ENCODE measurements around the gene TMA7B.

Gene TMA7B

GRCh38 chr22:39983346-39983745, 23.1 kb downstream of the TMA7B start:
- peaks cover 7% of the 10 kb centered on the region for H3K4me1 ChIP-seq (ENCODE audit: insufficient read depth, poor library complexity, severe bottlenecking)
- H3K9me3 ChIP-seq (ENCODE audit: severe bottlenecking), result no peaks in the 10 kb centered on the region

GRCh38 chr22:39984006-39984405, 23.8 kb downstream of the TMA7B start:
- H3K36me3 ChIP-seq (ENCODE audit: low read depth), result no peaks in the 10 kb centered on the region
- H3K27me3 ChIP-seq (ENCODE audit: insufficient read depth, poor library complexity, severe bottlenecking), result no peaks in the 10 kb centered on the region
- no peak overlapping the region for H3K27ac ChIP-seq (ENCODE audit: poor library complexity, severe bottlenecking)
- no peaks in the 10 kb centered on the region for H3K9me3 ChIP-seq (ENCODE audit: severe bottlenecking)
- TF ChIP-seq CTCF (IDR thresholded peaks at IDR 0.05; ENCODE audit: poor library complexity, severe bottlenecking), result no peak
- DNase-seq (ENCODE audit: low spot score) (no peak), ATAC-seq (ENCODE audit: low read depth) (peak; percentile 36; the same call in 2 of the 3 replicates)
- H3K4me3 ChIP-seq (ENCODE audit: severe bottlenecking), result no peak overlapping the region
- H3K4me1 ChIP-seq (ENCODE audit: insufficient read depth, poor library complexity, severe bottlenecking), result peaks cover 7% of the 10 kb centered on the region

More at GRCh38 chr22:39983346-39983745, 23.1 kb downstream of the TMA7B start:
- Histone ChIP-seq H3K4me3 (ENCODE audit: severe bottlenecking) (no peak overlapping the region), H3K27ac (ENCODE audit: poor library complexity, severe bottlenecking) (no peak overlapping the region), H3K36me3 (ENCODE audit: low read depth) (no peaks in the 10 kb centered on the region), H3K27me3 (ENCODE audit: insufficient read depth, poor library complexity, severe bottlenecking) (no peaks in the 10 kb centered on the region)
- ATAC-seq (ENCODE audit: low read depth) (no peak), DNase-seq (ENCODE audit: low spot score) (no peak)
- TF ChIP-seq CTCF (IDR thresholded peaks at IDR 0.05; ENCODE audit: poor library complexity, severe bottlenecking), result no peak

- peaks cover 7% of the 10 kb centered on the region for H3K4me1 ChIP-seq (ENCODE audit: insufficient read depth, poor library complexity, severe bottlenecking)
- H3K36me3 ChIP-seq (ENCODE audit: low read depth), result no peaks in the 10 kb centered on the region
- TF ChIP-seq CTCF (IDR thresholded peaks at IDR 0.05; ENCODE audit: poor library complexity, severe bottlenecking), result no peak
- no peak for DNase-seq (ENCODE audit: low spot score)
- no peaks in the 10 kb centered on the region for H3K9me3 ChIP-seq (ENCODE audit: severe bottlenecking)
- no peaks in the 10 kb centered on the region for H3K27me3 ChIP-seq (ENCODE audit: insufficient read depth, poor library complexity, severe bottlenecking)
- H3K4me3 ChIP-seq (ENCODE audit: severe bottlenecking), result no peak overlapping the region
- no peak for ATAC-seq (ENCODE audit: low read depth)
- H3K27ac ChIP-seq (ENCODE audit: poor library complexity, severe bottlenecking), result no peak overlapping the region
These were observed 24.5 kb downstream of the TMA7B start for GRCh38 chr22:39984746-39985145.

- no peak for TF ChIP-seq CTCF (IDR thresholded peaks at IDR 0.05; ENCODE audit: poor library complexity, severe bottlenecking)
- H3K4me1 ChIP-seq (ENCODE audit: insufficient read depth, poor library complexity, severe bottlenecking), result peaks cover 7% of the 10 kb centered on the region
- no peak overlapping the region for H3K4me3 ChIP-seq (ENCODE audit: severe bottlenecking)
- ATAC-seq (ENCODE audit: low read depth) (peak; percentile 73), DNase-seq (ENCODE audit: low spot score) (no peak)
- H3K9me3 ChIP-seq (ENCODE audit: severe bottlenecking), result no peaks in the 10 kb centered on the region
- H3K36me3 ChIP-seq (ENCODE audit: low read depth), result no peaks in the 10 kb centered on the region
- H3K27me3 ChIP-seq (ENCODE audit: insufficient read depth, poor library complexity, severe bottlenecking), result no peaks in the 10 kb centered on the region
- no peak overlapping the region for H3K27ac ChIP-seq (ENCODE audit: poor library complexity, severe bottlenecking)
These were observed 25.3 kb downstream of the TMA7B start for GRCh38 chr22:39985383-39986035.

GRCh38 chr22:39988386-39989114, 28.4 kb downstream of the TMA7B start:
- H3K4me1 ChIP-seq (ENCODE audit: insufficient read depth, poor library complexity, severe bottlenecking), result peaks cover 7% of the 10 kb centered on the region
- H3K27ac ChIP-seq (ENCODE audit: poor library complexity, severe bottlenecking), result no peak overlapping the region
- no peaks in the 10 kb centered on the region for H3K9me3 ChIP-seq (ENCODE audit: severe bottlenecking)
- no peak for DNase-seq (ENCODE audit: low spot score)
- no peak for ATAC-seq (ENCODE audit: low read depth)
- TF ChIP-seq CTCF (IDR thresholded peaks at IDR 0.05; ENCODE audit: poor library complexity, severe bottlenecking), result no peak
- H3K27me3 ChIP-seq (ENCODE audit: insufficient read depth, poor library complexity, severe bottlenecking), result peaks cover 3% of the 10 kb centered on the region
- no peaks in the 10 kb centered on the region for H3K36me3 ChIP-seq (ENCODE audit: low read depth)
- H3K4me3 ChIP-seq (ENCODE audit: severe bottlenecking), result no peak overlapping the region
